ENCODE data around the gene AXDND1.
A peak's percentile ranks its signal among the peaks of the same experiment; 100 is the strongest.

Gene AXDND1

DNA sequence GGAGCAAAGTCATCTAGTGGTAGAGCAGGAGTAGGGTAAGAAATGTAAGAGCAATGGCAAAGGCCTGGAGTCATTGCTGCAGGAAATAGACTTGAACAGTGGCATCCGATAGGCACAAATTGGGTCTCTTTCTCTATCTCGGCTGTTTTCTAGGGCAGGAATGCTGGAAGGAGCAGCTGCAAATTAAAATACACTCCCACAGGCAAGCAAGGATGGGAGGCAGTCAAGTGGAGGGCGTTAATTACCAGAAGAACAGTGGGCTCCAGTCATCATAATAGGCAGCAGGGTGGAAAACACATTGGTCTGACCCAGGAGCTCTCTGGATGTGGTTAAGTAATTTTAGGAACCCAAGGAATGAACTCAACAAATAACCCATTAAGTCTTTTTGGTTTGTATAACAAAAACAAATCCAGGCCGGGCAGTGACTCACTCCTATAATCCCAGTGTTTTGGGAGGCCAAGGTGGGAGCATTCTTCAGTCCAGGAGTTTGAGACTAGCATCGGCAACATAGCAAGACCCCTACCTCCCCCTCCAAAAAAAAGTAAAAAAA, 218.1 kb downstream of the AXDND1 start:
- no peak for DNase-seq

DNA sequence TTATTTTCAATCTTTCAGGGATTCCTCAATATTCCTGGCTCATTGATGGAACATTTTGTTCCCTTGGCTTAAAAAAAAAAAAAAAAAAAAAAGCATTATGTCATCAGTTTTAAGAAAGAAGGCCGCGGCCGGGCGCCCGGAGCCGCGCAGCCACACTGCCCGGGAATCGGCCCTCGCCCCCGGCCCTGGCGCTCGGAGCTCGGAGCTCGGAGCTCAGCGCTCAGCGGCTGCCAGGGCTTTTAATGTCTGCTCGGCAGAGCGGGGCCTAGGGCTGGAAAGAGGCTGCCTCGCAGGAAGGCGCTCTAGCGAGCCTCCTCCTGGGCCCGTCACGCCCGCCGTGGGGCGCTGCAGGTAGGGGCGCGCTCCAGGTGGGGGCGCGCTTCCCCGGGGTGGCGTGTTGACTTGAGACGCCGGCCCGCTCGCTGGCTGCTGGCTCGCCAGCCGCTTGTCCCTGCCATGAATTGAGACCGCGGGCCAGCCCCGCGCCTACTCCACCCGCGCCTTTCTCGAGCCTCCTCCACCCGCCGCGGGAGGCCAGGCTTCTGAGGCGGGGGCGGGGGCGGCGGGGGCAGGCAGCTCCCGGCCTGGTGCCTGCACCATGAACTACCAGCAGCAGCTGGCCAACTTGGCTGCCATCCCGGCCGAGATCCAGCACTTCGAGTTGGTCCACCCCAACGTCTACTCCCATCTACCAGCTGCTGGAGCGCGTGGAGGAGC, 220.5 kb downstream of the AXDND1 start:
- DNase-seq, result no peak

DNA sequence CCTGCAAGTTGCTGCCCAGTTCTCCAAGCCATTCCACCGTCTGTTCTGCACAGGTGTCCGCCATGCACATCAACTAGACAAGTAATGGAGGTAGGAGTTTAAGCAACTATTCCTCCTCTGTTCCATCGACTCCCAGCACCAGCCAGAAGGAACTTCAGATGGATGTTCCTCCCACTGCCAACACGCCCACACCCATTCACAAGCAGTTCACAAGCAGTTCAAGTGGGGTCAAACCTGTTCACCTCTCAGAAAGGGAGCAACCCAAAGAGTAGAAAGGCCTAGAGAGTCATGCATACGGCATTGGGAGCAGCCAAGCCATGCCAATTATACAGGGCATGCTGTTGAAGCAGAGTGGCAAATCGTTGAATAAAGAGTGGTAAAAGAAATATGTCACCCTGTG, 221.6 kb downstream of the AXDND1 start:
- no peak for DNase-seq

DNA sequence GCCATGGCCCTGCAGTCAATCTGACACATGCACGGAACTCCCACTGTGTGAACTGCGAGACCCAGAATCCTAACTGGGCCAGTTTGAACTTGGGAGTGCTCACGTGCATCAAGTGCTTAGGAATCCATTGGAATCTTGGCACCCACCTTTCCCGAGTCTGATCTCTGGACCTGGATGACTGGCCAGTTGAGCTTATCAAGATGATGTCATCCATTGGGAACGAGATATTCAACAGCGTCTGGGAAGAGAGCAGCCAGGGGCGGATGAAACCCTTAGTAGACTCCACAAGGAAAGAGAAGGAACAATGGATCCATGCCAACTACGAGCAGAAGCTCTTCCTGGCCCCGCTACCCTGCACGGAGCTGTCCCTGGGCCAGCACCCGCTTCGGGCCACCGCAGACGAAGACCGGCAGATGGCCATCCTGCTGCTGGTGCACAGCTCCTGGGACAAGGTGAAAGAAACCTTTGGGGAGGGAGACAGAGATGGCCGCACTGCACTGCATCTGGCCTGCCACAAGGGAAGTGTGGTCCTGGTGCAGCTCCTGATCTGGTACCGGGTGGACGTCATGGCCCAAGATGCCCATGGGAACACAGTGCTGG, 222.8 kb downstream of the AXDND1 start:
- no peak for DNase-seq

DNA sequence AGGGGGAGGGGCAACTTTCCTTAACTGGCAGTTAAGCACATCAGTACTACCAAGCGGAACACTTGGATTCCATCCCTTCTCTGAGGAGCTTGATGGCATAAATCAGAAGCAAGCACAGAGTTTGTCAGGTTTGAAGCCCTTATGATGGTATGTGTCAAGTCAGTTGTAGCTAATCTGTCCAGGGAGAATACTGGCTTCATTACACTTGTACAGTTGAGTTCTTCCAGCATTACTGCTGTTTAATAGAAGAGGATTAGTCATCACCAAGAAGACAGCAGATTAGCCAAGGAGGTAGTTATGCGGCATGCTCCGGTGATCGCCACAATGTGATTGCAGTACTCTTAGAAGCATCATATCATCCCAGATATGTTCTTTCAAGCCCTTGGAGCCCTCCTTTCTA, 223.7 kb downstream of the AXDND1 start:
- no peak for DNase-seq

DNA sequence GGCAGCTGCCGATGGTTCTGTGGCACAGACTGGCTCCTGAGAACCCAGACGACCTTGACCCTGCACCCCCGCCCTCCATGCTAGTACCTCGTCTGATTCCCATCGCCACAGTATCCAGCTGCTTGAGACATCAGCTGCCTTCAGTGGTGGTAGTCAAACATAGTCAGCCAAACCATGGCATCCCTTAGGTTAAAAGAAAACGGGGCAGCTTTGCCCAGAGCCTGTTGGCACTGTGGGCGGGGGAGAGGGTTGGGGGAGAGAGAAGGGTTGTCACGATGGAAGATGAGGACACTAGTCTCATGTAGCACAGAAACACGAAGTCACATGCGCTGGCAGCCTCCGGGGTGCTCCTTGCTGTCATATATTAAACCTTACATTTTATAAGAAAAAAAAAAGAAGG, 224.9 kb downstream of the AXDND1 start:
- DNase-seq, result no peak

DNA sequence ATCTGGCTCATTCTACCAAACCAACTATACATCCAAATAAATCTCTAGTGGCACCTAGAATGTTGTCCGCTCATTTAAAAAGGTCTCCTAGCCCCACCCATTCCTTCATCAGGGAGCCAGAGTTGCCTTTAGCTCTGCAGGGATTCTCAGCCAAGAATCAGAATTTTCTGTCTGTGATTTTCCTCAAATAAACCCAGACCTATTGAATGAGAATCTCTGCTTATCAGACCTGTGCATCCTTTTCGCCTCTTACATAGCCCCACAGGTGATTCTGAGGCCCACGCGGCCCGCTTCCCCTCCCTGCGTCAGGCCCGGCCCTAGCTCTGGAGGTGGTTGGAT, 225.5 kb downstream of the AXDND1 start:
- no peak for DNase-seq

DNA sequence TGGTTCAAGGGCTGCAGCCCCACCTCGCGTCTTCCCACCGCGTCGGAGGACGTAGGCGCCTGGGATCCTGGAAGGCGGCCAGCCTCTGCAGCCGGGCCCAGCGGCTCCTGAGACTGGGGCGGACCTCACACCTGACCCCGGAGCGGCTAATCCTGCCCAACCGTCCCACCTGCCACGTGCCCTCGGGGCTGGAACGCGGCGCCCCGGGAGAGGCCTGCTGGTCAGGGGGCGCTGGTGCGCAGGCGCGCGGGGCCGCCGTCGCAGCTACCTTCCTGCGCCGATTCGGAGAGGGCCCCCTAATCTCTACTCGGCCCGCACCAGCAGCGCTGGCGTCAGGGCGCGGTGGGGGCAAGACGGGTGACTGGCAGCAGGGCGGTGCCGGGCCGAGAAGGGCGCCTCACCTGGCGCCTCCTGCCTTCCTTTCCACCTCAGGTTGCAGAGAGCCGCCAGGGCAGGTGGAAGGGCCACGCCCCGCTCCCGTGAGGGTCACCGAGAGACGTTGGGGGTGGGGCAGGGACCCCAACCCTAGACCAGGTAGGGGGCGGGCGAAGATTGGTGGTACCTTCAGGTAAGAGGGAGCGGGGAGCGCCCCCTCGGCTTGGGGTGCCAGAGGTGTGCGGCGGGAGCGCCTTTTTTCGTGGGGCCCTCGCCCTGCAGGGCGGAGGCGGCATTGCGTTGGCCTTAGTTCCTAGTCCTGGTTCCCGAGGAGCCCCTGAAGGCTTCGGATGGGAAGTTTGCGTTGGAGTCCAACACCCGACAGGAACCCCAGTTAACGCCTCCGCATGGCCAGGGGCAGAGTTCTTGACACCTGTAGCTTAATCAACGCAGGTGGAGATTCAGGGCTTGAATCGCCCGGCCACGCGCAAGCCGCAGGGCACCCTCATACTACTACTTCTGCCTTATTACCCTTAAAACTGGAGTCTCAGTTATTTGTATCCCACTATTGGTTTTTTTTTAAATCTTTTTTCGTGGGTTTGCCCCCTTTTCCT, 226.1 kb downstream of the AXDND1 start, which contains the start of gene TDRD5:
TDRD5 (plus strand) TSS at position 241 of the 989 bp plus-strand sequence. CDS start 784 bp downstream, outside the sequence.
- DNase-seq, result no peak

DNA sequence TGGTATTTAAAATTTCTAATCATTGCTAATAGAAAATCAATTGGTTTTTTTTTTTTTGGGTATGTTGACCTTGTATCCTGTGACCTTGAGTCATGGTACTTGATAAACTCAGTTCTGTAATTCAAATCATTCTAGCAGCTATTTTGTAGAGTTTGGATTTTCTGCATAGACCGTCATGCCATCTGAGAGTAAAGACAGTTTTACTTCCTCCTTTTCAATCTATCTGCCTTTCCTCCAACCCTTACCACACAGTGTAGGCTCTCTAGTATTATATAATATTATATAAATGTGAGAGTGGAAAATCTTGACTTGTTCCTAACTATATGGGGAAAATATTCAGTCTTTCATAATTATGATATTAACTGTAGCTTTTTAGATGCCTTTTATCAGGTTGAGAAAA, 232.9 kb downstream of the AXDND1 start:
- no peak for DNase-seq

DNA sequence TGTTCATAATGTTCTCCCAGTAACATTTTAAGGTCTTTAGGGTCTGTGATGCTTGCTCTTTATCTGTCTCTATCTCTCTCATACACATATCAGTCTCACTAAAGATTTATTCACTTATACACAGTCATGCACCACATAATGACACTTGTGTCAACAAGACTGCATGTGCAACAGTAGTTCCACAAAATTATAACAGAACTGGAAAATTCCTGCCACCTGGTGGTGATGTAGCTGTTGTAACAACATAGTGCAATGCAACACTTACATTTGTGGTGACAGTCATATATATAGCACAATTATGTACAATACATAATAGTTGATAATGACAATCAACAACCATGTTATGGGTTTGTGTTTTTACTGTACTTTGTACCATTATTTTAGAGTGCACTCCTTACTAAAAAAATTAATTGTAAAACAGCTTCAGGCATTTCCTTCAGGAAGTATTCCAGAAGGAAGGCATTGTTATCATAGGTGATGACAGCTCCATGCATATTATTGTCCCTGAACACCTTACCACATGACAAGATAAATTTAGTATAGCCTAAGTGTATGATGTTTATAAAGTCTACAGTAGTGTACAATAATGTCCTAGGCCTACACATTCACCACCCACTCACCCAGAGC, 234.0 kb downstream of the AXDND1 start:
- peak; percentile 10 for DNase-seq

DNA sequence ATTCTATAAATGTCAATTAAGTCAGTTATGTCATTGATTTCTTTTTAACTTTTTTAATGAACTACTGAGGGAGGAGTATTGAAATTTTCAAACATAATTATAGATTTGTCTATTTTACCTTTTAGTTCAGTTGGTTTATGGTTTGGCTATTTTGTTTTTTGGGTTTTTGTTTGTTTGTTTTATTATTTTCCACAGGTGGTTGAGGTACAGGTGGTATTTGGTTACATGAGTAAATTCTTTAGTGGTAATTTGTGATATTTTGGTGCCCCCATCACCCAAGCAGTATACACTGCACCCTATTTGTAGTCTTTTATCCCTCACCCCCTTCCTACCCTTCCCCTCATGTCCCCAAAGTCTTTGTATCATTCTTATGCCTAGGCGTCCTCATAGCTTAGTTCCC, 235.3 kb downstream of the AXDND1 start:
- no peak for DNase-seq
